Central memory CD4-positive, alpha-beta T cell (primary cell): ENCODE data around the gene ARHGAP45.
"Not testable (repeated sequence)": the region's sequence is repeated elsewhere in the genome, so short reads cannot be mapped to it uniquely, and the experiment has no call there.

Experiments used
- DNase-seq: peaks from one replicate; pipeline ENCODE4 v3.0.0; 2022

The ARHGAP45 gene

GRCh38 chr19:1116726-1117581, 50.0 kb downstream of the ARHGAP45 start:
- DNase-seq, result no peak

GRCh38 chr19:1117654-1118053, 50.7 kb downstream of the ARHGAP45 start:
- DNase-seq, result no peak

GRCh38 chr19:1118999-1119398, 52.0 kb downstream of the ARHGAP45 start:
- no peak for DNase-seq

- no peak for DNase-seq
These were observed 52.7 kb downstream of the ARHGAP45 start for GRCh38 chr19:1119475-1120217.

- no peak for DNase-seq
These were observed 54.4 kb downstream of the ARHGAP45 start for GRCh38 chr19:1121395-1121794.

GRCh38 chr19:1122021-1122971, 55.3 kb downstream of the ARHGAP45 start:
- no peak for DNase-seq

- no peak for DNase-seq
These were observed 56.0 kb downstream of the ARHGAP45 start for GRCh38 chr19:1122972-1123363.

- no peak for DNase-seq
These were observed 56.4 kb downstream of the ARHGAP45 start for GRCh38 chr19:1123381-1123780.

- DNase-seq, result no peak
These were observed 57.1 kb downstream of the ARHGAP45 start for GRCh38 chr19:1123885-1124677.

- DNase-seq, result no peak
These were observed 58.9 kb downstream of the ARHGAP45 start for GRCh38 chr19:1125601-1126467.

GRCh38 chr19:1126984-1127760, 60.2 kb downstream of the ARHGAP45 start:
- DNase-seq, result no peak

- DNase-seq, result no peak
These were observed 61.1 kb downstream of the ARHGAP45 start for GRCh38 chr19:1128106-1128505.

- not testable (repeated sequence) for DNase-seq
These were observed 62.1 kb downstream of the ARHGAP45 start for GRCh38 chr19:1129084-1129483.

GRCh38 chr19:1129535-1129934, 62.6 kb downstream of the ARHGAP45 start:
- no peak for DNase-seq

- DNase-seq, result peak; percentile 42
These were observed 64.1 kb downstream of the ARHGAP45 start for GRCh38 chr19:1130771-1131717.

GRCh38 chr19:1131718-1132551, 65.0 kb downstream of the ARHGAP45 start:
- DNase-seq, result peak; percentile 85

GRCh38 chr19:1132552-1133383, 65.8 kb downstream of the ARHGAP45 start:
- DNase-seq, result peak; percentile 30
